HUES64 (cell line): Measurements from ENCODE around the gene FOXA1.

Source experiments
- H3K27ac ChIP-seq: 2 replicates; pipeline ENCODE4 v1.7.0; 2013; ENCODE audit warnings: low read depth, low read length, inconsistent platforms
- H3K27me3 ChIP-seq: 2 replicates; pipeline ENCODE4 v1.6.1; 2013; ENCODE audit warnings: mild to moderate bottlenecking, low read length; ENCODE audit not compliant: insufficient read depth
- H3K36me3 ChIP-seq: 2 replicates; pipeline ENCODE4 v1.6.1; 2013; ENCODE audit warnings: mild to moderate bottlenecking, low read length; ENCODE audit not compliant: insufficient read depth
- H3K4me1 ChIP-seq: 2 replicates; pipeline ENCODE4 v1.6.1; 2013; ENCODE audit warnings: mild to moderate bottlenecking, low read length, moderate library complexity; ENCODE audit not compliant: insufficient read depth
- H3K4me3 ChIP-seq: 2 replicates; pipeline ENCODE4 v1.5.1; 2013; ENCODE audit warnings: mild to moderate bottlenecking, low read length, moderate library complexity
- H3K9ac ChIP-seq: 2 replicates; pipeline ENCODE4 v1.6.1; 2013; ENCODE audit warnings: mild to moderate bottlenecking, low read depth, low read length
- H3K9me3 ChIP-seq: 2 replicates; pipeline ENCODE4 v1.6.1; 2013; ENCODE audit warnings: low read depth, low read length; ENCODE audit not compliant: insufficient read depth
- WGBS: fragments of 150-250, 120-280 bp; methylation state at CpG from one replicate; pipeline ENCODE4 v1.1.7; 2013; ENCODE audit warnings: missing lambda C conversion rate; 5-methylcytosine and 5-hydroxymethylcytosine counted together

The FOXA1 gene

DNA sequence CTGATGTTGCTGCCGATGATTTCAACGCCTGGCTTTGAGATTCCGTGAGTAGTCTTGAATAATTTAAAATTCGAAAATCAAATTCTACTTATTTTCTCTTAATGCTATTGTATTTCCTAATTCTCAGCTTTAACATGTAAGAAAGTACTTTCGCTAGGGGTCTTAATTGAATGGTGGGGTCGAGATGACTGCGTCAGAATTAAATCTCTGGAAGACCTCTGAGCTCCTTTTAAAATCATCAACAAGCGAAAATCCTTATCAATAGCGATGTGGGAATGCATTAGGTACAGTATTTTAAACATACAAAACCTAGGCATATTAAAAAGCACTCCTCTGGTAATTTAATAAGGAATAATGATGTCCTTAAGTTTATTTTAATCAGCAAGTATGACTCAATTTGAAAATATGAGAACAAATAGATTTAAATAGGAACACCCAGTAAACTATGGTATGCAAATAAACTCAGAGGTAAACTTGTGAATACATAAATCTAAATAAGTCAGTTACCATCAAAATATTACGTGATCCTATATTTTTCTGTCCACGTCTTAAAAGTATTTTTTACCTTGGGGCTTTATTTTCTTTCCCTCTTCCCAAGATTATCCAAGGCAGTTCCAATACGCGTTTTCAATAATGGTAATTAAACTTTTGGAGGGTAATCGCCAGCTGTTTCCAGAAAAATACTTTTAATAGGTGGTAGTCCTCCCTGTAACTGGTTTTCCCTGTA, 1.4 kb downstream of the FOXA1 start:
- no peak overlapping the region for H3K9ac ChIP-seq
- peaks cover 99% of the 10 kb centered on the region for H3K27me3 ChIP-seq
- H3K36me3 ChIP-seq: no peaks in the 10 kb centered on the region
- WGBS: 28% methylated on average over 7 of the region's 14 CpGs
- no peak overlapping the region for H3K4me3 ChIP-seq
- no peak overlapping the region for H3K27ac ChIP-seq
- H3K9me3 ChIP-seq: no peaks in the 10 kb centered on the region
- H3K4me1 ChIP-seq: peaks cover 17% of the 10 kb centered on the region; the same call in 1 of the 2 replicates

- Histone ChIP-seq H3K27me3 (peaks cover 99% of the 10 kb centered on the region), H3K4me1 (peaks cover 14% of the 10 kb centered on the region; the same call in 1 of the 2 replicates), H3K9me3 (no peaks in the 10 kb centered on the region), H3K36me3 (no peaks in the 10 kb centered on the region), H3K27ac (no peak overlapping the region), H3K4me3 (peak overlapping the region; percentile 33), H3K9ac (no peak overlapping the region)
- 5% methylated on average over 42 of the region's 42 CpGs for whole genome bisulfite sequencing
Measured at GRCh38 chr14:37592482-37593408, 2.3 kb downstream of the FOXA1 start.

GRCh38 chr14:37591941-37592481, 3.0 kb downstream of the FOXA1 start:
- Histone ChIP-seq H3K27ac (no peak overlapping the region), H3K4me3 (peak overlapping the region; percentile 33), H3K9ac (no peak overlapping the region), H3K4me1 (peaks cover 19% of the 10 kb centered on the region; the same call in 1 of the 2 replicates), H3K27me3 (peaks cover 99% of the 10 kb centered on the region), H3K9me3 (no peaks in the 10 kb centered on the region), H3K36me3 (no peaks in the 10 kb centered on the region)
- WGBS: 2% methylated on average over 58 of the region's 58 CpGs

GRCh38 chr14:37591311-37591940, 3.6 kb downstream of the FOXA1 start:
- Histone ChIP-seq H3K9me3 (no peaks in the 10 kb centered on the region), H3K4me3 (peak overlapping the region; percentile 33; the same call in 1 of the 2 replicates), H3K27me3 (peaks cover 99% of the 10 kb centered on the region), H3K9ac (no peak overlapping the region), H3K27ac (no peak overlapping the region), H3K36me3 (no peaks in the 10 kb centered on the region), H3K4me1 (peaks cover 24% of the 10 kb centered on the region)
- WGBS: 2% methylated on average over 45 of the region's 45 CpGs

GRCh38 chr14:37590428-37591139, 4.5 kb downstream of the FOXA1 start:
- Histone ChIP-seq H3K4me3 (no peak overlapping the region), H3K27ac (no peak overlapping the region), H3K27me3 (peaks cover 99% of the 10 kb centered on the region), H3K36me3 (no peaks in the 10 kb centered on the region), H3K9ac (no peak overlapping the region), H3K4me1 (peaks cover 30% of the 10 kb centered on the region), H3K9me3 (no peaks in the 10 kb centered on the region)
- no CpG with 5 or more reads among the region's 4 CpGs for WGBS

- H3K27me3 ChIP-seq: peaks cover 100% of the 10 kb centered on the region
- no peak overlapping the region for H3K9ac ChIP-seq
Measured at GRCh38 chr14:37589715-37590427, 5.2 kb downstream of the FOXA1 start.

DNA sequence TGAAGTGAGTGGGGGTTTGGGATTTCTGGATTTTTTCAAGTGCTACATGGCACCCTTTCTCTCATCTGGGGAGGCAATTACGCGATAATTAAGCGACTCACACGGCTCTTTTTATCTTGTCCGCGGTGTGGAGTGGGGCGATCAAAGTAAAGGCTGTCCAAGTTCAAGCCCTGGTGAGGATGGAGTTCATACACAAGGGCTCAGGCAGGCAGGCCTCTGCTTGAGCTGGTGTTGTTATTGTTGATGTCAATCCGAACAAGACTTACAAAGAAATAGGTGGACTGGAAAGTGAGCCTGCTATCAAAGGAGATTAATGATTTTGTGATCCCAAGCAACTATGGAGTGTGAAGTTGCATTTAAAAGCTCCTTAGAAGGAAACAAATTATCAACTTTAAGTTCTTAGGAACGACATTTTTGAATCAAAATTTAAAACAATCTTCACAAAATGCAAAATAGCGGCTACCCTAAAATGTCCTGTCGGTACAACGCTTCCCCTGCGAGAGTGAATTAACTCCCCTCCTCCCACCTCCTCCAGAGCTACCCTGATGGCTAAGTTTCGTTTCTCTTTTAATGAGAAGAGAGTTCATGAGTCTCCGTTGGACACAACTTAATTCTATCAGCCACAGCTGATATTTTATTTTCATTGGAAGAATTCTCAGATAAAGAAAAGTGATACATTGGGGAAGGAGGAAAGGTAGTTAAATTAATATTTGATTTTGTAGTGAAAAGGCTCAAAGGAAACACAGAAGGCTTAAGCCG, 5.9 kb downstream of the FOXA1 start:
- no peak overlapping the region for H3K9ac ChIP-seq
- 2% methylated on average over 15 of the region's 16 CpGs for WGBS

More at GRCh38 chr14:37589715-37590427, 5.2 kb downstream of the FOXA1 start:
- WGBS: 22% methylated on average over 3 of the region's 6 CpGs
- no peak overlapping the region for H3K27ac ChIP-seq
- H3K9me3 ChIP-seq: no peaks in the 10 kb centered on the region
- no peak overlapping the region for H3K4me3 ChIP-seq
- H3K36me3 ChIP-seq: no peaks in the 10 kb centered on the region
- H3K4me1 ChIP-seq: peaks cover 36% of the 10 kb centered on the region

DNA sequence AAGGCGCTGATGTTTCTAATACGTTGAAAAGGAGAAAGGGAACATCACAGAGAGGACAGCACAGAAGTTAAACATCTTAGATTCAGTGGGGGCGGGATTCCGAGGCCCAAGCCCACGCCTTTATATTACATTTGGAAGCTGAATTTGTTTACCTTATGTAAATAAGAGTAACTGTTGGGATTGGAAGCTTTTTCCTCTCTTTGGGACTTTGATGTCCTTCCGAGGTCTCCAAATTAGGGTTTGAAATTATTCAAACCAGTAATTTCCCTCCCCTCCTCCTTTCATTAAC, 6.4 kb downstream of the FOXA1 start:
- WGBS: 3% methylated on average over 5 of the region's 6 CpGs
- peaks cover 38% of the 10 kb centered on the region for H3K4me1 ChIP-seq
- no peaks in the 10 kb centered on the region for H3K36me3 ChIP-seq

More for the DNA sequence above, 5.9 kb downstream of the FOXA1 start:
- H3K4me1 ChIP-seq: peaks cover 41% of the 10 kb centered on the region
- no peak overlapping the region; the same call in 1 of the 2 replicates for H3K27ac ChIP-seq
- peak overlapping the region; percentile 52 for H3K4me3 ChIP-seq
- H3K9me3 ChIP-seq: no peaks in the 10 kb centered on the region
- H3K36me3 ChIP-seq: no peaks in the 10 kb centered on the region
- H3K27me3 ChIP-seq: peaks cover 100% of the 10 kb centered on the region

DNA sequence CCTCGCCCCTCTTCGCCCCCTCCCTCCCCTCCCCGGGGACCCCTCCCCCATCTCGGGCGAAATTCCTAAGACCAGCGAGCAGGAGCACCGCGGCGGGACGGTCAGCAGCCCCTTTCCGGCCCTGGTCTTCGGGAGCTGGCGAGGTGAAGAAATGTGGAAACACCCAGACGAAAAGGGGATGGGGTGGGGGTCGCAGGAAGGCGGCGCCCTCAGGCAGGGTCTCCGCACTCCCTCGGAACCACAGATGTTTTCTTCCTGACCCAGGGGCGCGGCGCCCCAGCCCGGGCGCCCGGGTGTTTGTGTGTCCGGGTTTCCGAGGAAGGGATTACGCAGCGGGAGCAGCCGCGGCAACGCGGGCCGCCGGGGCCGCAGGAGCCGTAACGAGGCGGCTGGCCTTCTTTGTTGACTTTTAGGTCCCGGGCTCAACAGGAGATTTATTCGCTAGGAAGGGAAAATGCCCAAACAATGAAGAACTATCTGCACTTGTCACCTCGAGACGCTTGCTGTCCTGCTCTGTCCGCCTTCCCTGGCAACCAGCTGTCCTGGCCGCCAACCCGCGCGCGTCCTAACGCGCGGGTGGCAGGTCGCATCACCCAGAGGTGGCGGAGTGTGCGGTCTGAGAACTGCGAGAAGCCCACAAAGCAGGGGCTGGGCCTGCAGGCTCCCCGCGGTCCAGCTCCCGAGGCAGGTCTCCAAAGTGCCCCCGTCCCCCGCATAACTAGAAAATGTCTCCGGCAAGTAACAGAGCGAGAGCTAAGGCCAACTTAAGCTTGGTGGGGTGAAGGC, 7.0 kb downstream of the FOXA1 start:
- Histone ChIP-seq H3K27ac (peak overlapping the region; percentile 75; the same call in 1 of the 2 replicates), H3K4me1 (peaks cover 38% of the 10 kb centered on the region), H3K27me3 (peaks cover 100% of the 10 kb centered on the region), H3K36me3 (no peaks in the 10 kb centered on the region), H3K9me3 (no peaks in the 10 kb centered on the region), H3K4me3 (peak overlapping the region; percentile 52), H3K9ac (peak overlapping the region; percentile 35; the same call in 1 of the 2 replicates)
- under 1% methylated on average over 62 of the region's 63 CpGs for WGBS

More for the DNA sequence above, 6.4 kb downstream of the FOXA1 start:
- H3K9ac ChIP-seq: no peak overlapping the region
- H3K4me3 ChIP-seq: peak overlapping the region; percentile 52
- peak overlapping the region; percentile 75; the same call in 1 of the 2 replicates for H3K27ac ChIP-seq
- H3K27me3 ChIP-seq: peaks cover 100% of the 10 kb centered on the region
- no peaks in the 10 kb centered on the region for H3K9me3 ChIP-seq
